Erythroblast (primary cell): ENCODE results near the gene NELFCD.

ENCODE experiments used
- GATA1 ChIP-seq: IDR thresholded peaks from 2 replicates; pipeline ENCODE4 v1.6.1; 2011; ENCODE audit warnings: low read depth, mild to moderate bottlenecking, control low read depth, low read length, moderate library complexity
- POLR2A ChIP-seq: IDR thresholded peaks from 2 replicates; pipeline ENCODE4 v1.6.1; 2011; ENCODE audit warnings: mild to moderate bottlenecking, low read length

DNA sequence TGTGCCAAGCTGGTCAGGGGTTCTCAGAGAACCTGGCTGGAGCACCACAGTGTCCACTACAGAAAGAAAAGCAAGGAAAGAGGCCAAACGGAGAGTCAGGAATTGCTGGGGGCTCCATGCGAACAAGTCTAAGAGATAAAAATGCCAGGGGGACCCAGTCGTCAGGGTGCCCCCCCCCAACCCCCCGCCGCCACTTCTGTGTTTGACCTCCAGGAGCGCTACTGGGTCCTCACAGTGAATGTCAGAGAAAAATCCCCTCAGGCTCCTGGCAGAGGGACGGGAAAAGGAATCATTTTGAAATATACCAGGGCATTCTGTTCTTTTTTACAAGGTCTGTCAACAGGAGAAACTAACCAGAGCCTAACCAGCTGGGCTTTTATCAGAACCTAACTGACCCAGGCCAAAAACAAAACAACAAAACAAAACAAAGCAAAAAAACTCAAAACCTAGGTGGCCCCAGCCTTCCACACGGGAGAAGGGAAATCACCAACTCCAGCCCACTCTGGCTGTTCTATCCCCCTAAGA lies 17.9 kb upstream of the NELFCD start:
- no peak for TF ChIP-seq POLR2A
- TF ChIP-seq GATA1: no peak
